ENCODE data around the gene TP53.

DNA sequence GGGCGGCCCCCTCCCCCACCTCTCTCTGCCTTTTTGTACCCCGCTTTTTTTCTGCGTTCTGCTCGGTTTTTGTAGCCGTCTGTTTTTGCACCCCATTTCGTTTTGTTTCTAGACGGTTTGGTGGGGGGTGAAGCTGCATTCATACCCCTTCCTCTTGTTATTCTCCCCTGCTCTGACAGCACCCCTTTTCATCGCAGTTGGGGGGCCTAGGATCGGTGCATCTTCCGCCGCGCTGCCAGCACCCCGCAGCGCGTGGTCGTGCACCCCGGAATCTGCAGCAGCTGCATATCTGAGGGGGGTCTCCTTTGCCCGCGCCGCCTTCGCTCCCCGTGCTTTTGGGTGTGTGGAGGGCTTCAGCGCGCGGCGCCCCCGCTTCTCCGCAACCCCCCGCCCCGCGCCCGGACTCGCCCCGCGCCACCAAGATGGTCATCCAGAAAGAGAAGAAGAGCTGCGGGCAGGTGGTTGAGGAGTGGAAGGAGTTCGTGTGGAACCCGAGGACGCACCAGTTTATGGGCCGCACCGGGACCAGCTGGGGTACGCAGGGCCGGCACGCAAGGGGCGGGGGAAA lies 36.1 kb downstream of the TP53 start:
- no peak for TF ChIP-seq TAF1 (IDR thresholded peaks at IDR 0.05; ENCODE audit: borderline replicate concordance, low read depth, low read length)
- TF ChIP-seq POLR2AphosphoS5 (IDR thresholded peaks at IDR 0.05; ENCODE audit: low read depth, low read length), result no peak

Data from GM12892 (cell line).